Embryonic facial prominence (tissue), 1 donor: ENCODE data around the gene RPP21.

ENCODE experiments used
- DNase-seq: peaks from one replicate; pipeline ENCODE4 v3.0.0-alpha.2; 2016; ENCODE audit errors: extremely low spot score

RPP21 gene

DNA sequence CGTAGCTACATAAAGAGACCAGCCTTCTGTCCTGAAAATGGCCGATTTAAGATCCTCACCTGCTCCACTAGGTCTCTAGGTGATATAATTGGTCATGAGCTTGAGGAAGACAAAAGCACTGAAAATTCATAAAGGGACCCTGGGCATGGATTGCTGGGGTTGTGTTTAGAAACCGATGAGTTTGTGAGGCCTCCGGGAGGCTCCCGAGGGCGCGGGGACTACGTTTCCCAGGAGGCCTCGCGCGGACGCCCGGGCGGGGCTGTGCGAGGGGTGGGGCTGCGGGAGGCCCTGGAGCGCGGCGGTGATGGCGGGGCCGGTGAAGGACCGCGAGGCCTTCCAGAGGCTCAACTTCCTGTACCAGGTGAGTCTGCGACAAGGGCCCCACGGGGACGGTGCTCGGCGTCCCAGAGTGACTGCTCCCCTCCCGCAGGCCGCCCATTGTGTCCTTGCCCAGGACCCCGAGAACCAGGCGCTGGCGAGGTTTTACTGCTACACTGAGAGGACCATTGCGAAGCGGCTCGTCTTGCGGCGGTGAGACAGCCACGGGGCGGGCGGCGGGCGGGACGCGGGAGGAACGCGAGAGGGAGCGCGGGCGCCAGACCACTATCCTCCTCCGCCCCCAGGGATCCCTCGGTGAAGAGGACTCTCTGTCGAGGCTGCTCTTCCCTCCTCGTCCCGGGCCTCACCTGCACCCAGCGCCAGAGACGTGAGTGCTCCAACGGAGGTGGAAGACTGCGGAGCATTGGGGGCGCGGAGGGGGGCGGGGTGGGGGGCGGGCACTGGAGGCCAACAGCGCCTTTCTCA, at the start of gene RPP21:
RPP21 (plus strand) TSS at position 289 of the 804 bp plus-strand sequence; CDS start at position 305, 16 bp downstream.
- DNase-seq, result peak; percentile 30

DNA sequence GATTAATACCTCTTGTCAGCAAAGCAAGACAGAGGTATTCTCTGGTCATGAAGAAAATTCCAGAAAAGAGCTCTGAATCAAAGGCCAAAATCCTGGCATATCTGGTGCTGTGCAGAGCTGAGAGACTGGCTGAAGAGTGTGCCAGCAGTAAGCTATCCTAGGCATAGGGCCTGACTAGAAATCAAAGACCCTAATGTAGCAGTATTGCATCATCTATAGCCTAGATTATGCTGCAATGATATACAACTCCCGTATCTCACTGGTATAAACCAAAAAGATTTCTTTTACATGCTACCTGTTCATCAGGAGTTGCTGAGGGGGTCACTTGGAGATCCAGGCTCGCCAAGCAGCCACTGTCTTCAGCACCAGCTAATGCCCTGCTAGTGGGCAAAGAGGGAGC, 49.1 kb upstream of the RPP21 start:
- no peak for DNase-seq

GRCh38 chr6:30304002-30304401, 41.0 kb upstream of the RPP21 start:
- no peak for DNase-seq

- DNase-seq, result no peak
These were observed 33.9 kb upstream of the RPP21 start for GRCh38 chr6:30311101-30311500.

GRCh38 chr6:30311671-30312070, 33.3 kb upstream of the RPP21 start:
- no peak for DNase-seq

- DNase-seq, result no peak
These were observed 32.7 kb upstream of the RPP21 start for GRCh38 chr6:30312266-30312665.

DNA sequence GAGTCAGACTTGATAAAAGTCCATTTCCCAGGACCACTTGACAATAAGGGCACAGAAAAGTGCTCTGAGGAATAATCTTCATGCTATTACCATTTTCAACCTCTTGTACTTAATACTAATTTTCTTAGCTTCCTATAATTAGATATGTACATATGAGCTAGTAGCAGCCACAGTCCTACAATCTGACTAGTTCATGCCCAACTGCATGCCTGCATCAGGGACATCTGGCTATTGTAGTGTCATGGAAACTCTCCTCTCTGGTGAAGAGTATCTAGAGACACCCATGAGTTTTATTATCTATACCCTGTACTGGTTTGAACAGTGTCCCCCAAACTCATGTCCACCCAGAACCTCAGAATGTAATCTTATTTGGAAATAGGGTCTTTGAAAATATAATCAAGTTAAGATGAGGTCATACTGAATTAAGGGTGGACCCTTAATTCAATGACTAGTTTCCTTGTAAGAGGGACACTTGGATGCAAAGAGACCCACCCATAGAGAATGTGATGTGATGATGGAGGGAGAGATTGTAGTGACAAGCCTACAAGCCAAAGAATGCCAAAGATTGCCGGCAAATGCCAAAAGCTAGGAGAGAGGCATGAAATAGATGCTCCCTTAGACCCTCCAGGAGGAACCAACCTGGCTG, 32.2 kb upstream of the RPP21 start:
- DNase-seq, result no peak

GRCh38 chr6:30315156-30315555, 29.8 kb upstream of the RPP21 start:
- no peak for DNase-seq

DNA sequence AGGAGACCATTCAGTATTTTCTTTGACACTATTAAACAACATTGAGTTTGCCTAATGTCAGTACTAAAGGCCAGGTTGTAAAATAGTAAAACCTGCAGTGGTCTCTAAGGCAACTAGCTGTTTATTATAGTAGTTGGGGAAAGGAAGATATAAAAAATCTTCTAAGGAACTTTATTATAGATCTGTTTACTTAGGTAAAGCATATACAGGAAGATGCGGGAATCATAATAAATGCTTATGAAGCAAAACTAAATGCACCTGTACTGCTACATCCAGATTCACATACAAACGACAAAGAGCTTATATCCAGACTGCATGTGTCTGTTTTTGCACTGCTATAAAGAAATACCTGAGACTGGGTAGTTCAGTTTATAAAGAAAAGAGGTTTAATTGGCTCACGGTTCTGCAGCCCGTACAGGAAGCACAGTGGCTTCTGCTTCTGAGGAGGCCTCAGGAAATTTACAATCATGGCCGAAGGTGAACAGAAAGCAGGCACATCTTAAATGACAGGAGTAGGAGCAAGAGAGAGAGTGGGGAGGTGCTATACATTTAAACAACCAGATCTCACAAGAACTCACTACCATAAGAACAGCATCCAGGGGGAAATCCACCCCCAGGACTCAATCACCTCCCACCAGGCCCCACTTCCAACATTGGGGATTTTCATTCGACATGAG, 26.9 kb upstream of the RPP21 start:
- DNase-seq, result no peak

GRCh38 chr6:30319146-30319835, 25.7 kb upstream of the RPP21 start:
- no peak for DNase-seq

DNA sequence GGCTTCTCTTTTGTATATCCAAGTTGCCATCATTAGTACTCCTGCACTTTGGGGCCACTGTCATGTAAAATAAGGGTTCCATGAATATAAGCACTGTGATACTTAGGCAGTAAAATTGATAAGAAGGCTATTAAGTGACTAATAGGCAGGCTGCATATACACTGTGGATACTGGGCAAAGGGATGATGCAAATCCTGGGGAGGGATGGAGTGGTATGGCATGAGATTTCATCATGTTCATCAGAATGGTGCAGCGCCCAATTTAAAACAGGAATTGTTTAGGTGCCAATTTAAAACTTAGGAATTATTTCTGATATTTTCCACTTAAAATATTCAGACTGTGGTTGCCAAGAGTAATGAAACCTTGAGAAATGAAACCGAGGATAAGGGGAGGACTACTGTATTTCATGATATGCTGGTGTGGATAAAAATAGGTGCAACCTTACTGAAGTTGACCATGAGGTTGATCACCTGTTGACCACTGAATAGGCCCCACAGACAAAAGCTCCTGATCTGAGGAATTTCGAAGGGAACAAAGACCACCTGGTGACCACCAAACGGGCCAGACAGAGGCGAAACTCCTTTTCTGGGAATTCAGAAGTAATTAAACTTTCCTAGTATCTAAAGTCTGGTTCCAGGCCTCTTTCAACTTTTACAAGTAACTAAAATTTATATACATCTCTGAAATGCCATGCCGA, 23.1 kb upstream of the RPP21 start:
- DNase-seq, result no peak

- no peak for DNase-seq
These were observed 22.1 kb upstream of the RPP21 start for GRCh38 chr6:30322527-30323501.

DNA sequence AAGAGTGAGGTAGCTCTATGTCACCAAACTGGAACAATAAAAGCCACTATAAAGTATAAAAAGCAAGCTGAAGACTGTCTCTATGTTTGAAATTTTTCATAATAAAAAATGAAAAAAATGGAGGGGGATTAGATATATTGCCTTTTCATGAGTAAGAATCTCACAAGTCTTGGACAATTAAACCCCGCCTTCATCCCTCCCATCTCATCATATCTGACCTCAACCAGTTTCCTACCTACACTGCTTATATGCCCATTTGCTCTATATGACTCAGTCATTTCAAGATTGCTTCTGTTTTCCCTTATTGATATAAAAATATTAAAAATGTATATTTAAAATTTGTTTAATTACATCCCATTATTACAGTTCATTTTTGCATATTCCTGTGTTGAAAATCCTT, 21.1 kb upstream of the RPP21 start:
- no peak for DNase-seq

- DNase-seq, result no peak
These were observed 19.6 kb upstream of the RPP21 start for GRCh38 chr6:30325150-30325872.

- peak; percentile 66 for DNase-seq
These were observed 19.0 kb upstream of the RPP21 start for GRCh38 chr6:30325873-30326525.

- DNase-seq, result peak; percentile 77
These were observed 18.3 kb upstream of the RPP21 start, which contains the start of gene TRIM39 for GRCh38 chr6:30326526-30327231. Gene TRIM39, plus strand, starts transcription at chr6:30326927. Its CDS starts 2,391 bp downstream, at chr6:30329318.

DNA sequence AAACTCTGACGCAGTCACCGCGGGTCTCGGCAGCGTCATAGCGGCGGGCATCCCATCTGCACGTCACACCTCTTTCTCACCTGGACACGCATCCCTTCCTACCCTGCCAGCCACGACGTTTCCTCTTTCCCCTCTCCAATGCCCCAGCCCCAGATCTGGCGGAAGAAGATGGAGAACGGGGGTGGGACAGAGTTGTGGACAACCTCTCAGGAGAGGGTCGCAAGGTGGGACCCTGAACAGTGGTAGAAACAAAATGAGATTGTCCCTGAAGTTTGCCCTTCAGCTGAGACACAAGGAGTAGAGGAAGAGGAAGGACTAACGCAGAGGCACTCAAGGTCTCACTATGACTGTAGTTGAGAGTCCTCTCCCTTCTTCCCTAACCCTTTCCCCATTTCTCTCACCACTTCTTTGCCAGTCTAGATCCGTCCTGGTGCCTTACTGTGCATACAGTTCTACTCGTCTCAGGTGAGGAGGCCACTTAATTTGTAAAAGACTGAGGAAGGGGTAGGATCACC, 17.7 kb upstream of the RPP21 start:
- DNase-seq, result peak; percentile 57

- no peak for DNase-seq
These were observed 16.6 kb upstream of the RPP21 start for GRCh38 chr6:30328397-30328796.
